A549 (cell line): ENCODE data around the gene CRACDL. TPM values are rescaled to one million over a fixed set of nuclear protein-coding genes. Genes with fewer than 3 reads are reported as not detected.
A peak's percentile ranks its signal among the peaks of the same experiment; 100 is the strongest.

Experiments
- ATAC-seq, 2 experiments: fragments of 200-7000 bp in 1 of 2; fragments of >200 bp in 1 of 2; cut with Nextera tagmentation in 1 of 2; cut with Tn5 transposase in 1 of 2; 3 replicates each; pipeline versions ENCODE4 v1.8.0 to v1.9.1; 2018 to 2020; ENCODE audit warnings: mild to moderate bottlenecking in 1 of 2, moderate library complexity in 1 of 2
- CTCF ChIA-PET: fragments of 300-600 bp; sonication (Branson Sonifier 250); formaldehyde crosslinking; extraction: SDS; loops from one replicate; lab custom pipeline; 2021; ENCODE audit warnings: antibody characterized with exemption, inconsistent platforms; lab: Yijun Ruan, JAX
- POLR2A ChIA-PET: fragments of 350-600 bp; formaldehyde crosslinking; extraction: SDS; loops from one replicate; lab custom pipeline; 2021; ENCODE audit warnings: antibody characterized with exemption, inconsistent platforms; lab: Yijun Ruan, JAX
- DNase-seq, 2 experiments: peaks; one replicate each; pipeline versions ENCODE4 v3.0.0 to v3.0.0-alpha.2; 2011 to 2016; ENCODE audit warnings: low read depth in 1 of 2, low spot score in 1 of 2
- FAIRE-seq: peaks from 2 replicates; lab custom pipeline; 2011; peaks lifted over from hg19 to GRCh38; lab: Jason Lieb, UNC
- H3K27ac ChIP-seq, 2 experiments: fragments of >200 bp; sonication (Bioruptor Twin); formaldehyde crosslinking; 3 replicates each; pipeline ENCODE4 v1.5.1; 2016 to 2017
- H3K4me1 ChIP-seq: fragments of >200 bp; sonication (Bioruptor Twin); formaldehyde crosslinking; 3 replicates; pipeline ENCODE4 v1.6.1; 2016
- H3K4me2 ChIP-seq: fragments of >200 bp; sonication (Bioruptor Twin); formaldehyde crosslinking; 3 replicates; pipeline ENCODE4 v1.6.1; 2016
- H3K4me3 ChIP-seq: fragments of >200 bp; sonication (Bioruptor Twin); formaldehyde crosslinking; 3 replicates; pipeline ENCODE4 v1.5.1; 2016
- H3K9me3 ChIP-seq: fragments of >200 bp; sonication (Bioruptor Twin); formaldehyde crosslinking; 3 replicates; pipeline ENCODE4 v1.6.1; 2016
- CBX2 ChIP-seq: fragments of 200-600 bp; sonication (generic); IDR thresholded peaks from 2 replicates; pipeline ENCODE4 v1.6.1; 2016; ENCODE audit warnings: low read depth, mild to moderate bottlenecking, borderline replicate concordance
- EHMT2 ChIP-seq: fragments of 200-600 bp; sonication (generic); IDR thresholded peaks from 2 replicates; pipeline ENCODE4 v1.6.1; 2016; ENCODE audit warnings: antibody characterized with exemption, low read depth, mild to moderate bottlenecking, moderate library complexity
- EP300 ChIP-seq, 2 experiments: fragments of >200 bp; sonication (Bioruptor Twin); formaldehyde crosslinking; IDR thresholded peaks; 2 replicates in 1 of 2; 3 replicates in 1 of 2; pipeline ENCODE4 v1.6.1; 2016 to 2017
- GATA3 ChIP-seq: IDR thresholded peaks from 2 replicates; pipeline ENCODE4 v1.6.1; 2012; ENCODE audit warnings: borderline replicate concordance
- HOXB5 ChIP-seq: fragments of 250-450 bp; sonication (Bioruptor Pico); IDR thresholded peaks from 2 replicates; pipeline ENCODE4 v1.5.0; 2020; ENCODE audit warnings: mild to moderate bottlenecking, moderate library complexity
- KDM1A ChIP-seq: fragments of 200-600 bp; sonication (generic); IDR thresholded peaks from 2 replicates; pipeline ENCODE4 v1.6.1; 2016; ENCODE audit warnings: low read depth, mild to moderate bottlenecking
- KDM5A ChIP-seq: fragments of 200-600 bp; sonication (generic); IDR thresholded peaks from 2 replicates; pipeline ENCODE4 v1.6.1; 2016; ENCODE audit warnings: antibody characterized with exemption, mild to moderate bottlenecking
- MAFK ChIP-seq: fragments of 450-650 bp; IDR thresholded peaks from 2 replicates; pipeline ENCODE4 v1.6.1; 2014; ENCODE audit not compliant: partially characterized antibody
- MAZ ChIP-seq: fragments of 150-350 bp; IDR thresholded peaks from 2 replicates; pipeline ENCODE4 v1.6.1; 2014; ENCODE audit warnings: antibody characterized with exemption, low read depth, low read length, borderline replicate concordance
- MYC ChIP-seq: IDR thresholded peaks from 2 replicates; pipeline ENCODE4 v1.6.1; 2012; ENCODE audit warnings: mild to moderate bottlenecking, inconsistent platforms, low read length, improper control_type of control experiment, borderline replicate concordance
- NPAS2 ChIP-seq: fragments of 250-450 bp; sonication (Bioruptor Pico); IDR thresholded peaks from 2 replicates; pipeline ENCODE4 v1.8.0; 2022; ENCODE audit warnings: mild to moderate bottlenecking, moderate library complexity, borderline replicate concordance
- PHF8 ChIP-seq: fragments of 200-600 bp; sonication (generic); IDR thresholded peaks from 2 replicates; pipeline ENCODE4 v1.6.1; 2016; ENCODE audit warnings: low read depth, mild to moderate bottlenecking, antibody characterized with exemption, moderate library complexity, borderline replicate concordance
- POLR2AphosphoS2 ChIP-seq: conservative IDR thresholded peaks from 2 replicates; pipeline ENCODE4 v1.6.1; 2012; ENCODE audit warnings: low read length, improper control_type of control experiment, inconsistent platforms
- RAD21 ChIP-seq, 2 experiments: fragments of >200 bp in 1 of 2; sonication (Bioruptor Twin) in 1 of 2; formaldehyde crosslinking in 1 of 2; IDR thresholded peaks in 1 of 2; conservative IDR thresholded peaks in 1 of 2; 2 replicates in 1 of 2; 3 replicates in 1 of 2; pipeline ENCODE4 v1.6.1; 2012 to 2018; ENCODE audit warnings: inconsistent platforms in 1 of 2
- RNF2 ChIP-seq: fragments of 200-600 bp; sonication (generic); IDR thresholded peaks from 2 replicates; pipeline ENCODE4 v1.6.1; 2016; ENCODE audit warnings: low read depth, mild to moderate bottlenecking, antibody characterized with exemption, moderate library complexity, borderline replicate concordance
- ZNF302 ChIP-seq: fragments of 250-450 bp; sonication (Bioruptor Pico); IDR thresholded peaks from 2 replicates; pipeline ENCODE4 v1.9.0; 2021; ENCODE audit warnings: inconsistent platforms, mild to moderate bottlenecking, moderate library complexity
- WGBS: methylation state at CpG from one replicate; pipeline ENCODE4 v1.1.6; 2017; ENCODE audit errors: missing lambda C conversion rate; 5-methylcytosine and 5-hydroxymethylcytosine counted together
- polyA minus RNA-seq: library from RNA; depleted of rRNA, polyadenylated mRNA; stranded (reverse); fragments of >200 nt; gene quantifications from 2 replicates; pipeline ENCODE4 v1.2.3, GENCODE V29; 2011; rRNA and poly(A)+ RNA removed
- polyA plus RNA-seq, 4 experiments: library from polyadenylated mRNA; depleted of rRNA in 3 of 4; stranded (reverse); fragments of >200 nt; fragmentation: RNase III in 1 of 4; extraction: RNeasy Plus Mini Kit Qiagen cat#74134 plus additional on column Dnase treatment in 1 of 4; gene quantifications; 2 replicates in 3 of 4; 3 replicates in 1 of 4; pipeline ENCODE4 v1.2.3, GENCODE V29; 2011 to 2017
- TF ChIP-seq, protein P1 (sequence below): fragments of 200-600 bp; sonication (generic); IDR thresholded peaks from 2 replicates; pipeline ENCODE4 v1.6.1; 2016; ENCODE audit warnings: antibody characterized with exemption, mild to moderate bottlenecking, moderate library complexity
- TF ChIP-seq, protein P2 (sequence below): IDR thresholded peaks from 2 replicates; pipeline ENCODE4 v1.6.1; 2012
- TF ChIP-seq, protein P3 (sequence below): IDR thresholded peaks from 2 replicates; pipeline ENCODE4 v1.6.1; 2012
- TF ChIP-seq, protein P4 (sequence below): fragments of >200 bp; sonication (Bioruptor Twin); formaldehyde crosslinking; IDR thresholded peaks from 3 replicates; pipeline ENCODE4 v1.6.1; 2016

CRACDL gene, protein sequence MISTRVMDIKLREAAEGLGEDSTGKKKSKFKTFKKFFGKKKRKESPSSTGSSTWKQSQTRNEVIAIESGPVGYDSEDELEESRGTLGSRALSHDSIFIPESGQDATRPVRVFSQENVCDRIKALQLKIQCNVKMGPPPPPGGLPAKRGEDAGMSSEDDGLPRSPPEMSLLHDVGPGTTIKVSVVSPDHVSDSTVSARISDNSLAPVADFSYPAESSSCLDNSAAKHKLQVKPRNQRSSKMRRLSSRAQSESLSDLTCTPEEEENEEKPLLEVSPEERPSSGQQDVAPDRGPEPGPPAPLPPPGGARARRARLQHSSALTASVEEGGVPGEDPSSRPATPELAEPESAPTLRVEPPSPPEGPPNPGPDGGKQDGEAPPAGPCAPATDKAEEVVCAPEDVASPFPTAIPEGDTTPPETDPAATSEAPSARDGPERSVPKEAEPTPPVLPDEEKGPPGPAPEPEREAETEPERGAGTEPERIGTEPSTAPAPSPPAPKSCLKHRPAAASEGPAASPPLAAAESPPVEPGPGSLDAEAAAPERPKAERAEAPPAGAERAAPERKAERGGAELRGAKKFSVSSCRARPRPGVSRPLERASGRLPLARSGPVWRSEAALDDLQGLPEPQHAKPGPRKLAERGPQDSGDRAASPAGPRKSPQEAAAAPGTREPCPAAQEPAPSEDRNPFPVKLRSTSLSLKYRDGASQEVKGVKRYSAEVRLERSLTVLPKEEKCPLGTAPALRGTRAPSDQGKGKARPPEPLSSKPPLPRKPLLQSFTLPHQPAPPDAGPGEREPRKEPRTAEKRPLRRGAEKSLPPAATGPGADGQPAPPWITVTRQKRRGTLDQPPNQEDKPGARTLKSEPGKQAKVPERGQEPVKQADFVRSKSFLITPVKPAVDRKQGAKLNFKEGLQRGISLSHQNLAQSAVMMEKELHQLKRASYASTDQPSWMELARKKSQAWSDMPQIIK
- 0.11 and 0.21 TPM in 2 replicates for polyA plus RNA-seq (2011; rRNA removed)
- 0.24 and 0.25 TPM in 2 replicates for polyA plus RNA-seq (2012; cell fraction: cytosol; rRNA removed)
- 0.20 and 0.34 TPM in 2 replicates for polyA plus RNA-seq (2012; cell fraction: nucleus; rRNA removed)
- 0.36 to 0.51 TPM (median 0.45 TPM) in 3 replicates for polyA plus RNA-seq (2017; fragmentation: RNase III; extraction: RNeasy Plus Mini Kit Qiagen cat#74134 plus additional on column Dnase treatment)
- polyA minus RNA-seq = 0.66 and 0.78 TPM in 2 replicates

DNA sequence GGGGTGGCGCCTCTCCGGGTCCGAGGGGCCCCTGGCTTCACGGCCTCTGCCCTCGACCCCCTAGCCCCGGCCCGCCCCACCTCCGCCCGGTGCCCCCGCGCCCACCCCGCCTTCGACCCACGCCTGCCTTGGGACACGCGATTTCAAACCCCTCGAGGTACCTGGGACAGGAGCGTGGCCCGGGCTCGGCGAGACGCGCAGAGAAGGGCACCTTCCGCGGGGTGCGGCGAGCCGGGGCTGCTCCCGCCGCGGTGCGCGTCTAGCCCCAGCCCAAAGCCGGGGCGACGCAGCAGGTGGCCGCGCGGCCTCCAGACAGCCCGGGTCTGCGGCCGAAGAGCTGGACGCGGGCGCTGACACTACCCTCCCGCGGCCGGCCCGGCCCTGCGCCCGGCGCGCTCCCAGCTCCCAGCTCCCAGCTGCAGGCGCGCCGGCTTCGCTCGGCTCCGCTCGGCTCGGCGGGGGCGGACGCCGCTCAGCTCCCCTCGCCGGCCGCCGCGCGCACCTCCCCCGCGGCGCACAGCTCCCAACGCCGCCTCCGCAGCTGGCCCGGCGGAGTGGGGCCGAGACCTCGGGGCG is at the start of gene CRACDL:
CRACDL (minus strand) TSS at position 449 of the 576 bp plus-strand sequence. CDS start 89,425 bp downstream, outside the sequence.
- no peak for TF ChIP-seq MYC
- no peak for TF ChIP-seq KDM1A
- TF ChIP-seq, protein P1, sequence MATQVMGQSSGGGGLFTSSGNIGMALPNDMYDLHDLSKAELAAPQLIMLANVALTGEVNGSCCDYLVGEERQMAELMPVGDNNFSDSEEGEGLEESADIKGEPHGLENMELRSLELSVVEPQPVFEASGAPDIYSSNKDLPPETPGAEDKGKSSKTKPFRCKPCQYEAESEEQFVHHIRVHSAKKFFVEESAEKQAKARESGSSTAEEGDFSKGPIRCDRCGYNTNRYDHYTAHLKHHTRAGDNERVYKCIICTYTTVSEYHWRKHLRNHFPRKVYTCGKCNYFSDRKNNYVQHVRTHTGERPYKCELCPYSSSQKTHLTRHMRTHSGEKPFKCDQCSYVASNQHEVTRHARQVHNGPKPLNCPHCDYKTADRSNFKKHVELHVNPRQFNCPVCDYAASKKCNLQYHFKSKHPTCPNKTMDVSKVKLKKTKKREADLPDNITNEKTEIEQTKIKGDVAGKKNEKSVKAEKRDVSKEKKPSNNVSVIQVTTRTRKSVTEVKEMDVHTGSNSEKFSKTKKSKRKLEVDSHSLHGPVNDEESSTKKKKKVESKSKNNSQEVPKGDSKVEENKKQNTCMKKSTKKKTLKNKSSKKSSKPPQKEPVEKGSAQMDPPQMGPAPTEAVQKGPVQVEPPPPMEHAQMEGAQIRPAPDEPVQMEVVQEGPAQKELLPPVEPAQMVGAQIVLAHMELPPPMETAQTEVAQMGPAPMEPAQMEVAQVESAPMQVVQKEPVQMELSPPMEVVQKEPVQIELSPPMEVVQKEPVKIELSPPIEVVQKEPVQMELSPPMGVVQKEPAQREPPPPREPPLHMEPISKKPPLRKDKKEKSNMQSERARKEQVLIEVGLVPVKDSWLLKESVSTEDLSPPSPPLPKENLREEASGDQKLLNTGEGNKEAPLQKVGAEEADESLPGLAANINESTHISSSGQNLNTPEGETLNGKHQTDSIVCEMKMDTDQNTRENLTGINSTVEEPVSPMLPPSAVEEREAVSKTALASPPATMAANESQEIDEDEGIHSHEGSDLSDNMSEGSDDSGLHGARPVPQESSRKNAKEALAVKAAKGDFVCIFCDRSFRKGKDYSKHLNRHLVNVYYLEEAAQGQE = no peak
- TF ChIP-seq, protein P2, sequence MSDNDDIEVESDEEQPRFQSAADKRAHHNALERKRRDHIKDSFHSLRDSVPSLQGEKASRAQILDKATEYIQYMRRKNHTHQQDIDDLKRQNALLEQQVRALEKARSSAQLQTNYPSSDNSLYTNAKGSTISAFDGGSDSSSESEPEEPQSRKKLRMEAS = no peak
- TF ChIP-seq KDM5A = no peak
- TF ChIP-seq, protein P3, sequence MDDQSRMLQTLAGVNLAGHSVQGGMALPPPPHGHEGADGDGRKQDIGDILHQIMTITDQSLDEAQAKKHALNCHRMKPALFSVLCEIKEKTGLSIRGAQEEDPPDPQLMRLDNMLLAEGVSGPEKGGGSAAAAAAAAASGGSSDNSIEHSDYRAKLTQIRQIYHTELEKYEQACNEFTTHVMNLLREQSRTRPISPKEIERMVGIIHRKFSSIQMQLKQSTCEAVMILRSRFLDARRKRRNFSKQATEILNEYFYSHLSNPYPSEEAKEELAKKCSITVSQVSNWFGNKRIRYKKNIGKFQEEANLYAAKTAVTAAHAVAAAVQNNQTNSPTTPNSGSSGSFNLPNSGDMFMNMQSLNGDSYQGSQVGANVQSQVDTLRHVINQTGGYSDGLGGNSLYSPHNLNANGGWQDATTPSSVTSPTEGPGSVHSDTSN = no peak
- no peak for TF ChIP-seq RNF2
- TF ChIP-seq GATA3 = no peak
- no peak for TF ChIP-seq MAFK
- no peak for TF ChIP-seq PHF8
- no peak for TF ChIP-seq MAZ
- TF ChIP-seq, protein P4, sequence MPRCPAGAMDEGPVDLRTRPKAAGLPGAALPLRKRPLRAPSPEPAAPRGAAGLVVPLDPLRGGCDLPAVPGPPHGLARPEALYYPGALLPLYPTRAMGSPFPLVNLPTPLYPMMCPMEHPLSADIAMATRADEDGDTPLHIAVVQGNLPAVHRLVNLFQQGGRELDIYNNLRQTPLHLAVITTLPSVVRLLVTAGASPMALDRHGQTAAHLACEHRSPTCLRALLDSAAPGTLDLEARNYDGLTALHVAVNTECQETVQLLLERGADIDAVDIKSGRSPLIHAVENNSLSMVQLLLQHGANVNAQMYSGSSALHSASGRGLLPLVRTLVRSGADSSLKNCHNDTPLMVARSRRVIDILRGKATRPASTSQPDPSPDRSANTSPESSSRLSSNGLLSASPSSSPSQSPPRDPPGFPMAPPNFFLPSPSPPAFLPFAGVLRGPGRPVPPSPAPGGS = no peak
- TF ChIP-seq EHMT2 = no peak
- no peak for TF ChIP-seq CBX2
- TF ChIP-seq RAD21 (conservative IDR thresholded peaks at IDR 0.05 in 1 of 2, IDR thresholded peaks at IDR 0.05 in 1 of 2) = no peak
- no peak for TF ChIP-seq EP300 (IDR thresholded peaks at IDR 0.05)
- TF ChIP-seq POLR2AphosphoS2 = no peak
- no peak for TF ChIP-seq HOXB5 (CRISPR knock-in tag)
- TF ChIP-seq ZNF302 (CRISPR knock-in tag) = no peak
- TF ChIP-seq NPAS2 (CRISPR knock-in tag) = no peak
- DNase-seq (no peak), ATAC-seq (peak; percentile 77 to 80), FAIRE-seq (no peak)
- Histone ChIP-seq H3K4me2 (peak within 1 kb of the TSS; percentile 92), H3K27ac (peak within 1 kb of the TSS; percentile 57 to 90), H3K4me1 (no peaks in the 10 kb centered on the region), H3K4me3 (peak within 1 kb of the TSS; percentile 52), H3K9me3 (no peaks in the 10 kb centered on the region)
- ChIA-PET CTCF (interaction anchor here (0.6 to 2.4 kb wide), 7 partner anchors 10 to 655 kb away, joined by 3 to 9 read pairs (median 4); no protein-coding TSS in a partner anchor), POLR2A (no interaction called here)
- 40% methylated on average over 1 of the region's 82 CpGs for WGBS
